AG09319 (cell line): ENCODE results near the gene ZNF24.

Source experiments
- DNase-seq: peaks from one replicate; pipeline ENCODE4 v3.0.0-alpha.2; 2010; ENCODE audit warnings: low read depth; ENCODE audit errors: extremely low read depth
- TF ChIP-seq, protein P1 (sequence below): IDR thresholded peaks from 2 replicates; pipeline ENCODE4 v1.5.1; 2011; ENCODE audit warnings: low read depth, mild to moderate bottlenecking, inconsistent platforms, low read length, moderate library complexity

Gene ZNF24

GRCh38 chr18:35335866-35336265 is 8.4 kb downstream of the ZNF24 start:
- TF ChIP-seq, protein P1, sequence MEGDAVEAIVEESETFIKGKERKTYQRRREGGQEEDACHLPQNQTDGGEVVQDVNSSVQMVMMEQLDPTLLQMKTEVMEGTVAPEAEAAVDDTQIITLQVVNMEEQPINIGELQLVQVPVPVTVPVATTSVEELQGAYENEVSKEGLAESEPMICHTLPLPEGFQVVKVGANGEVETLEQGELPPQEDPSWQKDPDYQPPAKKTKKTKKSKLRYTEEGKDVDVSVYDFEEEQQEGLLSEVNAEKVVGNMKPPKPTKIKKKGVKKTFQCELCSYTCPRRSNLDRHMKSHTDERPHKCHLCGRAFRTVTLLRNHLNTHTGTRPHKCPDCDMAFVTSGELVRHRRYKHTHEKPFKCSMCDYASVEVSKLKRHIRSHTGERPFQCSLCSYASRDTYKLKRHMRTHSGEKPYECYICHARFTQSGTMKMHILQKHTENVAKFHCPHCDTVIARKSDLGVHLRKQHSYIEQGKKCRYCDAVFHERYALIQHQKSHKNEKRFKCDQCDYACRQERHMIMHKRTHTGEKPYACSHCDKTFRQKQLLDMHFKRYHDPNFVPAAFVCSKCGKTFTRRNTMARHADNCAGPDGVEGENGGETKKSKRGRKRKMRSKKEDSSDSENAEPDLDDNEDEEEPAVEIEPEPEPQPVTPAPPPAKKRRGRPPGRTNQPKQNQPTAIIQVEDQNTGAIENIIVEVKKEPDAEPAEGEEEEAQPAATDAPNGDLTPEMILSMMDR: no peak
- DNase-seq: no peak

- DNase-seq: no peak
- TF ChIP-seq, protein P1: no peak
These were observed 9.4 kb downstream of the ZNF24 start for GRCh38 chr18:35334821-35335220.

DNA sequence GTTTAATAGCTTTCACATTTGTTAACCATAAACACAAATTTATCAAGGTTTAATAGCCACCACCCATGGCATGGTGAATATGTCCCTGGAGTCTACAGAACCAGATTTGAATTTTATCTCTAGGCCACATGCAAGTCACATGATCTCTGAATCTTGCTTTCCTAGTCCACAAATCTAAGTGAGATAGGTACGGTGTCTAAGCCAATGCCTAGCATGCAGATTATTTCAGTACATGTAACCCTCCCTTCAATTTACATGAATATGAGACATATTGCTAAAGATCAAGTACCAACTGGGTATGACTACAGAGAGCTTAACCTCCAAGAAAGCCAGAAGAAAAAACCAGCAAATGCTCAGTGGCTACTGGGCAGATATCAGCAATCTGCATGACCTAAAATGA is 10.0 kb downstream of the ZNF24 start:
- DNase-seq: no peak
- TF ChIP-seq, protein P1: no peak

DNA sequence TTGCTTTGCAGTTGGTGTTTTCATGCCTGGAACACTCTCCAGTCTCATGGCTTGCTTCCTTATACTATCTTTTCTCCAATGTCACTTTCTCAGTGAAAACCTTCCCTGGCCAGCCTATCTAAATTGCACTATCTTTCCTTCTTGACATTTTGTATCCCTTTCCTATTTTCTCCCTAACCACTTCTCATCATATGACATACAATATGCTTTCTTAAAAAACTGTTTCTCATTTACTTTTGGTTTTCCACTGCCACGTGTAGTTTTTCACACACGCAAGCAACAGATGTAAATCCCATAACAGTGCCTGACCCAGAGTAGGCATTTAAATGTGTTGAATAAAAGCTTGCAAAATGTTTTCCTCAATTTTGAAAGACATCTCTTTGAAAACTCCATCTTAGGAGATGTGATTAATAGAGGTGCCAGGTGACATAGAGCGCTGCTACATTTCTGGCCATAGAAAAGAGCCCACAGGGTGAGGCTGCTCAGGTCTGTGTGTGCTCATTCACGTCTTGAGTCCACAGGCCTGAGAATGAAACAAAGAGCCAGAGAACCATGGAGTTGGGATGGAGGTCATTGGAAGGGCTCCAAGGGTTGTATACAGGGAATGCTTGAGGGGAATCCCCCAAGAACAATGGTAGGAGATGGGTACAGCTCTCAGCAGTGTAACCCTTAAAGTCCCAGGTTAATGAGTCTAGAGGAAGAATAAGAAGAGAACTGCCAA is 12.7 kb downstream of the ZNF24 start:
- TF ChIP-seq, protein P1: no peak
- DNase-seq: no peak

GRCh38 chr18:35328868-35329267 is 15.4 kb downstream of the ZNF24 start:
- no peak for DNase-seq
- TF ChIP-seq, protein P1: no peak

GRCh38 chr18:35326695-35327387 is 17.4 kb downstream of the ZNF24 start:
- DNase-seq: no peak
- TF ChIP-seq, protein P1: no peak

DNA sequence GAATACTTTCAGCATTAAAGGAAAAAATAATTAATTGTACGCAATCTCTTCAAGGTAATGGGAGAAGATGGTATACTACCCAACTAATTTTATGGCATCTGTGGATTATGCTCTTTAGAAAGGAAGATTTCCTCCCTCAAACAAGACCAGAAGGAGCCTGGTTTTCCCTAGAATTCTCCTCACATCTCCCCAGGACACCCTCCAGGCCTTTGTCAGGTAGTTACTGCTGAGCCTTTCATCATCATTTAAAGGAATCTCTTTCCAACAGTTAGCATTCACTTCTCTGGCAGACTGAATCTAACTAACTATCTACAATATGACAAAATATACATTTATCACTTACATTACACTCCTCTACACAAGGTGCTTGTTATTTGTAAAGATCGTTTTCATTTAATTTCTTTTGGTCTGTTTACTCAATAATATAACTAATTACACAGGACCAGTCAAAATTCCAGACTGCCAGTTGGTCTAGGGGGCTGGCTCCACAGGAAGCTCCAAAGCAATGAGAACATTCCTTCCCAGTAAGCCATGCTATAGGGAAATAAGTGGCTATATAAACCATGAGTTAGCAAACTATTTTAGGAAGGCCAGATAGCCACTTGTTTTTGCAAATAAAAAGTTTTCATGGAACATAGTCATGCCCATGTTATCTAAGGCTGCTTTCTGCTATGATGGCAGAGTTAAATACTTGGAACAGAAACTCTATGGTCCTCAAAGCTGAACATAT is 19.1 kb downstream of the ZNF24 start:
- DNase-seq: no peak

More for the DNA sequence above, 19.1 kb downstream of the ZNF24 start:
- TF ChIP-seq, protein P1: no peak
